H1 (cell line): ENCODE measurements around the gene IGF2R. TPM values are rescaled to one million over a fixed set of nuclear protein-coding genes. Genes with fewer than 3 reads are reported as not detected.

Source experiments
- CTCF ChIA-PET: fragments of 300-600 bp; sonication (Branson Sonifier 250); formaldehyde crosslinking; loops from one replicate; lab custom pipeline; 2021; ENCODE audit not compliant: partially characterized antibody; lab: Charles Lee
- POLR2A ChIA-PET: fragments of 300-600 bp; sonication (Branson Sonifier 250); formaldehyde crosslinking; loops from one replicate; lab custom pipeline; 2021; ENCODE audit warnings: inconsistent platforms; ENCODE audit not compliant: partially characterized antibody; lab: Charles Lee
- DNase-seq, 2 experiments: peaks; one replicate each; pipeline versions ENCODE4 v3.0.0 to v3.0.0-alpha.2; 2010 to 2022; ENCODE audit warnings: low spot score in 2 of 2, low read depth in 1 of 2, mixed read lengths in 1 of 2
- FAIRE-seq: peaks from 2 replicates; lab custom pipeline; 2011; peaks lifted over from hg19 to GRCh38; lab: Jason Lieb, UNC
- H2AFZ ChIP-seq: 2 replicates; pipeline ENCODE4 v1.8.1; 2012; ENCODE audit warnings: low read length, inconsistent platforms
- H2AK5ac ChIP-seq: 2 replicates; pipeline ENCODE4 v1.6.1; 2013; ENCODE audit warnings: low read depth, low read length
- H2BK120ac ChIP-seq: replicated peaks from 2 replicates; pipeline ENCODE3; 2013; ENCODE audit warnings: low read depth, low read length, inconsistent platforms
- H2BK12ac ChIP-seq: 2 replicates; pipeline ENCODE4 v1.6.1; 2013; ENCODE audit warnings: low read depth, low read length
- H2BK15ac ChIP-seq: 2 replicates; pipeline ENCODE4 v1.6.1; 2013; ENCODE audit warnings: low read length
- H2BK20ac ChIP-seq: 2 replicates; pipeline ENCODE4 v1.6.1; 2013; ENCODE audit warnings: low read length
- H2BK5ac ChIP-seq: 2 replicates; pipeline ENCODE4 v1.6.1; 2013; ENCODE audit warnings: low read depth, low read length
- H3K14ac ChIP-seq: 2 replicates; pipeline ENCODE4 v1.6.1; 2013; ENCODE audit warnings: inconsistent platforms; ENCODE audit not compliant: insufficient read length
- H3K18ac ChIP-seq: 2 replicates; pipeline ENCODE4 v1.6.1; 2013; ENCODE audit warnings: low read length; ENCODE audit errors: extremely low read depth
- H3K23ac ChIP-seq: 2 replicates; pipeline ENCODE4 v1.6.1; 2013; ENCODE audit warnings: inconsistent platforms; ENCODE audit not compliant: insufficient read length
- H3K23me2 ChIP-seq: 2 replicates; pipeline ENCODE4 v1.6.1; 2013; ENCODE audit warnings: low read depth, low read length
- H3K27ac ChIP-seq: 2 replicates; pipeline ENCODE4 v1.6.1; 2011; ENCODE audit warnings: low read depth, low read length, inconsistent platforms
- H3K27me3 ChIP-seq, 4 experiments: replicated peaks in 1 of 4; 1 replicate in 1 of 4; 2 replicates in 3 of 4; pipeline versions ENCODE4 v1.6.1 to v1.8.1; 2011 to 2013; ENCODE audit warnings: low read length in 3 of 4, mild to moderate bottlenecking in 3 of 4, inconsistent platforms in 2 of 4, mixed read lengths in 2 of 4, moderate library complexity in 1 of 4; ENCODE audit not compliant: control insufficient read depth in 3 of 4, insufficient read depth in 3 of 4; ENCODE audit errors: extremely low read depth in 1 of 4
- H3K36me3 ChIP-seq, 4 experiments: 2 replicates each; pipeline versions ENCODE4 v1.6.1 to v1.8.1; 2011 to 2013; ENCODE audit warnings: mild to moderate bottlenecking in 4 of 4, low read length in 3 of 4, moderate library complexity in 2 of 4, control low read depth in 1 of 4, inconsistent platforms in 1 of 4; ENCODE audit not compliant: insufficient read depth in 4 of 4, control insufficient read depth in 2 of 4
- H3K4ac ChIP-seq: replicated peaks from 2 replicates; pipeline ENCODE3; 2013; ENCODE audit warnings: low read length, low read depth, mixed read lengths, inconsistent platforms; ENCODE audit not compliant: insufficient read length
- H3K4me1 ChIP-seq, 4 experiments: replicated peaks in 1 of 4; 1 replicate in 1 of 4; 2 replicates in 3 of 4; pipeline versions ENCODE4 v1.6.1 to v1.8.1; 2011 to 2013; ENCODE audit warnings: low read length in 3 of 4, inconsistent platforms in 2 of 4, mixed read lengths in 1 of 4; ENCODE audit not compliant: insufficient read depth in 4 of 4, control insufficient read depth in 3 of 4
- H3K4me2 ChIP-seq, 2 experiments: 2 replicates each; pipeline versions ENCODE4 v1.6.1 to v1.8.1; 2011 to 2013; ENCODE audit warnings: low read depth in 2 of 2, low read length in 2 of 2, control low read depth in 1 of 2, inconsistent platforms in 1 of 2, mild to moderate bottlenecking in 1 of 2; ENCODE audit not compliant: insufficient read depth in 1 of 2
- H3K4me3 ChIP-seq, 4 experiments: fragments of 200-600, 300-600 bp in 1 of 4; sonication (generic), shearing (Covaris generic), sonication (Bioruptor Twin) in 1 of 4; 2 replicates each; pipeline versions ENCODE4 v1.5.1 to v1.8.1; 2011 to 2016; ENCODE audit warnings: low read length in 4 of 4, low read depth in 3 of 4, control low read depth in 2 of 4, inconsistent platforms in 2 of 4, mild to moderate bottlenecking in 2 of 4, mixed read lengths in 1 of 4, moderate library complexity in 1 of 4; ENCODE audit not compliant: insufficient read depth in 2 of 4; ENCODE audit errors: extremely low read depth in 1 of 4
- H3K56ac ChIP-seq: replicated peaks from 2 replicates; pipeline ENCODE3; 2013; ENCODE audit warnings: low read depth, mild to moderate bottlenecking, mixed read lengths, low read length, inconsistent platforms; ENCODE audit not compliant: insufficient read length
- H3K79me1 ChIP-seq: 2 replicates; pipeline ENCODE4 v1.6.1; 2013; ENCODE audit warnings: low read depth, low read length, control low read depth
- H3K79me2 ChIP-seq, 2 experiments: 2 replicates each; pipeline versions ENCODE4 v1.6.1 to v1.8.1; 2012 to 2013; ENCODE audit warnings: low read length in 2 of 2, mild to moderate bottlenecking in 2 of 2, inconsistent platforms in 1 of 2; ENCODE audit not compliant: insufficient read depth in 2 of 2, control insufficient read depth in 1 of 2
- H3K9ac ChIP-seq, 4 experiments: replicated peaks in 1 of 4; 1 replicate in 1 of 4; 2 replicates in 3 of 4; pipeline versions ENCODE4 v1.6.1 to v1.8.1; 2011 to 2013; ENCODE audit warnings: low read depth in 3 of 4, low read length in 3 of 4, control low read depth in 2 of 4, mild to moderate bottlenecking in 2 of 4, moderate library complexity in 2 of 4, inconsistent platforms in 1 of 4; ENCODE audit errors: extremely low read depth in 1 of 4
- H3K9me3 ChIP-seq, 2 experiments: 2 replicates each; pipeline versions ENCODE4 v1.6.1 to v1.8.1; 2012 to 2013; ENCODE audit warnings: mild to moderate bottlenecking in 2 of 2, moderate library complexity in 2 of 2, control low read depth in 1 of 2, inconsistent platforms in 1 of 2, low read depth in 1 of 2, low read length in 1 of 2, mixed read lengths in 1 of 2; ENCODE audit not compliant: insufficient read depth in 2 of 2
- H4K20me1 ChIP-seq, 2 experiments: replicated peaks in 1 of 2; 2 replicates each; pipeline versions ENCODE3 to v1.8.1; 2011 to 2013; ENCODE audit warnings: inconsistent platforms in 2 of 2, low read length in 2 of 2, mild to moderate bottlenecking in 1 of 2; ENCODE audit not compliant: insufficient read depth in 2 of 2, control insufficient read depth in 1 of 2
- H4K5ac ChIP-seq: 2 replicates; pipeline ENCODE4 v1.6.1; 2013; ENCODE audit warnings: low read length, low read depth, mixed read lengths, inconsistent platforms; ENCODE audit not compliant: insufficient read length
- H4K8ac ChIP-seq: 2 replicates; pipeline ENCODE4 v1.8.0; 2013; ENCODE audit warnings: mild to moderate bottlenecking, moderate library complexity, low read length, inconsistent platforms; ENCODE audit not compliant: insufficient read depth; ENCODE audit errors: extremely low read depth
- H4K91ac ChIP-seq: replicated peaks from 2 replicates; pipeline ENCODE3; 2013; ENCODE audit warnings: low read length, mixed read lengths, inconsistent platforms; ENCODE audit not compliant: insufficient read length
- CREB1 ChIP-seq: IDR thresholded peaks from 2 replicates; pipeline ENCODE4 v1.6.1; 2012; ENCODE audit warnings: inconsistent platforms
- FOSL1 ChIP-seq: IDR thresholded peaks from 2 replicates; pipeline ENCODE4 v1.6.1; 2011; ENCODE audit warnings: mild to moderate bottlenecking, low read depth, low read length, moderate library complexity; ENCODE audit not compliant: insufficient read depth
- GTF2F1 ChIP-seq: IDR thresholded peaks from 2 replicates; pipeline ENCODE4 v1.6.1; 2012; ENCODE audit warnings: low read depth, low read length, improper control_type of control experiment, borderline replicate concordance
- HDAC6 ChIP-seq: IDR thresholded peaks from one replicate; pipeline ENCODE4 v1.7.1; 2012; ENCODE audit warnings: low read depth, mild to moderate bottlenecking, inconsistent platforms, low read length, moderate library complexity
- TBP ChIP-seq: IDR thresholded peaks from 2 replicates; pipeline ENCODE4 v1.6.1; 2011; ENCODE audit warnings: low read depth, low read length, improper control_type of control experiment
- ZNF274 ChIP-seq: IDR thresholded peaks from 2 replicates; pipeline ENCODE4 v1.7.0; 2012; ENCODE audit warnings: low read length, borderline replicate concordance; ENCODE audit errors: extremely low read depth
- WGBS, 2 experiments: shearing (Covaris generic) in 1 of 2; methylation state at CpG; one replicate each; pipeline versions ENCODE4 v1.1.6 to v1.1.7; 2013 to 2015; ENCODE audit warnings: low lambda C conversion rate in 2 of 2, mixed read lengths in 2 of 2, inconsistent platforms in 1 of 2, low coverage in 1 of 2, missing lambda C conversion rate in 1 of 2; ENCODE audit not compliant: insufficient replicate concordance in 2 of 2, insufficient coverage in 1 of 2, insufficient read length in 1 of 2; ENCODE audit errors: extremely low coverage in 1 of 2, missing lambda C conversion rate in 1 of 2; 5-methylcytosine and 5-hydroxymethylcytosine counted together
- polyA plus RNA-seq, 7 experiments: library from polyadenylated mRNA; depleted of rRNA in 3 of 7; stranded (reverse) in 5 of 7; unstranded in 2 of 7; fragments of >200 nt in 5 of 7; fragments of 200-250 nt in 2 of 7; gene quantifications; 1 replicate in 5 of 7; 2 replicates in 1 of 7; 4 replicates in 1 of 7; pipeline versions ENCODE4 v1.2.1 to v1.2.3, GENCODE V29; 2011 to 2013; ENCODE audit warnings: missing spikeins in 2 of 7, mixed read lengths in 2 of 7
- total RNA-seq: library from RNA; stranded (reverse); fragmentation: NEBNext Ultra II Directional; extraction: Animal tissue kit (Norgen Biotek cat#: 25700); gene quantifications from 2 replicates; pipeline ENCODE4 v1.2.1, GENCODE V29; 2021
- TF ChIP-seq, protein P1 (sequence below): IDR thresholded peaks from 2 replicates; pipeline ENCODE4 v1.6.1; 2012; ENCODE audit warnings: low read length, inconsistent platforms
- TF ChIP-seq, protein P2 (sequence below): IDR thresholded peaks from 2 replicates; pipeline ENCODE4 v1.6.1; 2011; ENCODE audit warnings: low read length, improper control_type of control experiment

IGF2R gene
- total and polyA plus RNA-seq, 2 of the 8 experiments (the other 6 are each of a cell fraction or from before 2014, with no cell fraction given), result 20.6 to 74.1 TPM

DNA sequence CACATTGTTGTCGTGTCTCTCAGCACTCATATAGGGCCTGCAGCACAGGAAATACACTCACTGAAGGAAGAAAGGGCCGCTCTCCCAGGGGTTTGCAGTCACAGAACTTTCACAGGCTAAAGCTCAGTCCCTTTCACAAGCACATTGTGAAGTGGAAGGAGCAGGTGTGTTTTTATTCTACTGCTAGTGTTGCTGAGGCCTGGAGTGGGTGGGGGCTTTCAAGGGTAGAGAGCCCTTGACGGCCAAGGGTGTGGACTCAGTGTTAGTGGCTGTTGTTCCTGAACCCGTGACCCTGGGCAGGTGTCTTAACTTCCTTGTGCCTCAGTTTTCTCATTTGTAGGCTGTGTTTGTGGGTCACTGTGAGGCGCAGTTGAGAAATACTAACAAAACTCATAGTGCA lies 86.5 kb downstream of the IGF2R start:
- FAIRE-seq (no peak), DNase-seq (no peak)
- peaks cover 2 to 11% of the 10 kb centered on the region in 2 experiments for H4K20me1 ChIP-seq
- H4K8ac ChIP-seq, result no peak overlapping the region
- H2BK120ac ChIP-seq, result no peak overlapping the region
- no peak overlapping the region for H2AFZ ChIP-seq
- H2BK12ac ChIP-seq, result no peak overlapping the region
- CTCF ChIA-PET, result interaction anchor here (0.9 to 2.0 kb wide), 5 partner anchors 12 to 400 kb away, joined by 3 to 7 read pairs (median 3); no protein-coding TSS in a partner anchor
- no peak overlapping the region for H4K91ac ChIP-seq
- no peaks in the 10 kb centered on the region for H3K79me2 ChIP-seq
- H3K27ac ChIP-seq, result no peak overlapping the region
- H3K27me3 ChIP-seq, result no peaks in the 10 kb centered on the region
- no peak overlapping the region for H2AK5ac ChIP-seq
- H3K23ac ChIP-seq, result no peak overlapping the region
- TF ChIP-seq, protein P1, sequence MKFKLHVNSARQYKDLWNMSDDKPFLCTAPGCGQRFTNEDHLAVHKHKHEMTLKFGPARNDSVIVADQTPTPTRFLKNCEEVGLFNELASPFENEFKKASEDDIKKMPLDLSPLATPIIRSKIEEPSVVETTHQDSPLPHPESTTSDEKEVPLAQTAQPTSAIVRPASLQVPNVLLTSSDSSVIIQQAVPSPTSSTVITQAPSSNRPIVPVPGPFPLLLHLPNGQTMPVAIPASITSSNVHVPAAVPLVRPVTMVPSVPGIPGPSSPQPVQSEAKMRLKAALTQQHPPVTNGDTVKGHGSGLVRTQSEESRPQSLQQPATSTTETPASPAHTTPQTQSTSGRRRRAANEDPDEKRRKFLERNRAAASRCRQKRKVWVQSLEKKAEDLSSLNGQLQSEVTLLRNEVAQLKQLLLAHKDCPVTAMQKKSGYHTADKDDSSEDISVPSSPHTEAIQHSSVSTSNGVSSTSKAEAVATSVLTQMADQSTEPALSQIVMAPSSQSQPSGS, result no peak
- TF ChIP-seq ZNF274 (no peak), CREB1 (no peak), TBP (no peak), FOSL1 (no peak), HDAC6 (no peak), GTF2F1 (no peak)
- TF ChIP-seq, protein P2, sequence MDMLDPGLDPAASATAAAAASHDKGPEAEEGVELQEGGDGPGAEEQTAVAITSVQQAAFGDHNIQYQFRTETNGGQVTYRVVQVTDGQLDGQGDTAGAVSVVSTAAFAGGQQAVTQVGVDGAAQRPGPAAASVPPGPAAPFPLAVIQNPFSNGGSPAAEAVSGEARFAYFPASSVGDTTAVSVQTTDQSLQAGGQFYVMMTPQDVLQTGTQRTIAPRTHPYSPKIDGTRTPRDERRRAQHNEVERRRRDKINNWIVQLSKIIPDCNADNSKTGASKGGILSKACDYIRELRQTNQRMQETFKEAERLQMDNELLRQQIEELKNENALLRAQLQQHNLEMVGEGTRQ, result no peak
- H4K5ac ChIP-seq, result no peak overlapping the region
- H2BK20ac ChIP-seq, result no peak overlapping the region
- H3K18ac ChIP-seq, result no peak overlapping the region
- no peak overlapping the region for H2BK5ac ChIP-seq
- 90% methylated on average over 5 of the region's 5 CpGs; no CpG with 5 or more reads in 1 of the 2 experiments for WGBS, 2 experiments
- H3K56ac ChIP-seq, result no peak overlapping the region
- H3K4me3 ChIP-seq, result no peak overlapping the region
- no peak overlapping the region for H2BK15ac ChIP-seq
- no peaks in the 10 kb centered on the region for H3K23me2 ChIP-seq
- no peaks in the 10 kb centered on the region for H3K9me3 ChIP-seq
- no peaks in the 10 kb centered on the region; the same call in 1 of the 2 replicates for H3K79me1 ChIP-seq
- H3K4me2 ChIP-seq, result no peak overlapping the region
- H3K4me1 ChIP-seq, result no peaks in the 10 kb centered on the region
- H3K4ac ChIP-seq, result no peak overlapping the region
- H3K36me3 ChIP-seq, result peaks cover 19 to 81% (median 62%) of the 10 kb centered on the region in 4 experiments
- no peak overlapping the region for H3K14ac ChIP-seq
- POLR2A ChIA-PET, result interaction anchor here (1.1 kb wide), 1 partner anchor 17 kb away, joined by 3 read pairs; no protein-coding TSS in a partner anchor
- H3K9ac ChIP-seq, result no peak overlapping the region
